ENCODE data around the gene CLDN20. TPM values are rescaled to one million over a fixed set of nuclear protein-coding genes. Genes with fewer than 3 reads are reported as not detected.

Gene CLDN20
- total RNA-seq (2021; ENCODE audit: unreplicated experiment) (not detected), Bru-seq, nascent RNA (percentile 28 among the genes with signal in this experiment), BruChase-seq, experiment 1, labeled RNA remaining after a 2-hour chase (percentile 18 among the genes with signal in this experiment), BruChase-seq, experiment 2, labeled RNA remaining after a 6-hour chase (percentile 15 among the genes with signal in this experiment)
- polyA plus RNA-seq (2012; ENCODE audit: insufficient read length): 0.24 TPM
- long read RNA-seq, partial matches to known transcripts: 0 of 6 reads
- long read RNA-seq, other reads (novel, unspliced or antisense): 6 of 6 reads

- Histone ChIP-seq H3K4me1 (ENCODE audit: control insufficient read depth, insufficient read depth, low read length) (no peaks in the 10 kb centered on the region; the same call in 1 of the 2 replicates), H3K27ac (ENCODE audit: low read length) (no peak within 1 kb of the TSS), H3K4me3 (ENCODE audit: low read depth in 2 of 2, low read length in 2 of 2) (no peak within 1 kb of the TSS), H3K9me3 (ENCODE audit: control insufficient read depth, insufficient read depth, low read depth, low read length) (no peaks in the 10 kb centered on the region), H3K36me3 (ENCODE audit: control insufficient read depth, insufficient read depth, low read length) (peaks cover 5% of the 10 kb centered on the region; the same call in 1 of the 2 replicates), H3K27me3 (ENCODE audit: control insufficient read depth, insufficient read depth, low read length) (no peaks in the 10 kb centered on the region)
- ChIA-PET POLR2A (no interaction called here), CTCF (no interaction called here)
- ATAC-seq: no peak
- intact Hi-C loops (cut with micrococcal nuclease; ENCODE audit: unreplicated experiment) (loop anchor here (10.0 kb wide), 1 partner anchor 399 kb away; no protein-coding TSS in a partner anchor), in situ Hi-C loops (cut with HindIII; ENCODE audit: low pct_unique_long_range_greater_than_20kb, low sequenced_read_pairs) (no loop called here)
- TF ChIP-seq CTCF (IDR thresholded peaks at IDR 0.05) (no peak), SIN3A (IDR thresholded peaks at IDR 0.05; ENCODE audit: borderline replicate concordance, insufficient read depth, low read depth, low read length) (no peak)
- no TSS peak for BruUV-seq (replicated peaks)
- DNase-seq (ENCODE audit: low read depth, low spot score): no peak
Observed at GRCh38 chr6:155263373-155264063, at the start of gene CLDN20. TSS of gene CLDN20 (plus strand) at chr6:155264013. CDS start at chr6:155275720, 11,707 bp downstream.

- Histone ChIP-seq H3K27me3 (ENCODE audit: control insufficient read depth, insufficient read depth, low read length) (no peaks in the 10 kb centered on the region), H3K27ac (ENCODE audit: low read length) (peak overlapping the region; percentile 36; the same call in 1 of the 2 replicates), H3K4me3 (ENCODE audit: low read depth in 2 of 2, low read length in 2 of 2) (no peak overlapping the region), H3K36me3 (ENCODE audit: control insufficient read depth, insufficient read depth, low read length) (no peaks in the 10 kb centered on the region; the same call in none of the 2 replicates), H3K9me3 (ENCODE audit: control insufficient read depth, insufficient read depth, low read depth, low read length) (no peaks in the 10 kb centered on the region), H3K4me1 (ENCODE audit: control insufficient read depth, insufficient read depth, low read length) (peaks cover 4% of the 10 kb centered on the region)
- DNase-seq (ENCODE audit: low read depth, low spot score) (no peak), ATAC-seq (no peak)
- ChIA-PET CTCF (no interaction called here), POLR2A (no interaction called here)
- no peak for TF ChIP-seq TCF7L2 (IDR thresholded peaks at IDR 0.05; ENCODE audit: low read depth, low read length)
- TF ChIP-seq CTCF (IDR thresholded peaks at IDR 0.05): no peak
- no peak for TF ChIP-seq POLR2AphosphoS5 (IDR thresholded peaks at IDR 0.05; ENCODE audit: low read depth, low read length)
- TF ChIP-seq SIN3A (IDR thresholded peaks at IDR 0.05; ENCODE audit: borderline replicate concordance, insufficient read depth, low read depth, low read length): no peak
- no peak for TF ChIP-seq REST (IDR thresholded peaks at IDR 0.05; ENCODE audit: insufficient read depth in 1 of 2, low read depth in 2 of 2, low read length in 1 of 2)
- BruUV-seq (replicated peaks): no TSS peak
- intact Hi-C loops (cut with micrococcal nuclease; ENCODE audit: unreplicated experiment): no loop called here
- in situ Hi-C loops (cut with HindIII; ENCODE audit: low pct_unique_long_range_greater_than_20kb, low sequenced_read_pairs): no loop called here
Observed at GRCh38 chr6:155215906-155216305, 47.9 kb upstream of the CLDN20 start.

Measured in Panc1 (cell line).